ENCODE measurements around the gene ST3GAL5.
"Not testable (repeated sequence)": the region's sequence is repeated elsewhere in the genome, so short reads cannot be mapped to it uniquely, and the experiment has no call there.

The ST3GAL5 gene

DNA sequence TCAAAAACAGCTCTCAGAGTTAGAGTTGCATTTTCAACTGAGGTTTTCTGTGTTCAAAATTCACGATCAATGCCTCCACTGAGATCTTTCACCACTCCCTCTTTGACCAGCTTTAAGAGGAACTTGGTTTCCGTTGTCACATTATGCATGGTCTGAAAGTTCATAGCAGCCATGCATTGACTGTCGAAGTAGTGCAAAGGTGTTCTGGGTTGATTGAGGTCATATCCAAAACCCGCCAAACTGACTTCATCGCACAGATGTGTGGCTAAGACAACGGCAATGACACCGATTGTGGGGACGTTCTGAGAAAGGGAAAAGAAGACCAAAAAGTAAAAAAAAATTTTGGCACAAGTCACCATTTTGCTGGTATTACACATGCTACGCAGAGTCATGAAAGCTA lies 48.7 kb downstream of the ST3GAL5 start:
- H3K27me3 ChIP-seq (ENCODE audit: control insufficient read depth, insufficient read depth, low read length), result no peaks in the 10 kb centered on the region
- H3K4me3 ChIP-seq (ENCODE audit: low read length), result no peak overlapping the region
- no peak overlapping the region for H3K9ac ChIP-seq (ENCODE audit: low read length)
- H3K36me3 ChIP-seq (ENCODE audit: control insufficient read depth, low read depth, low read length), result no peaks in the 10 kb centered on the region
- no peaks in the 10 kb centered on the region for H3K9me3 ChIP-seq (ENCODE audit: control insufficient read depth, low read depth, low read length)
- H3K4me1 ChIP-seq (ENCODE audit: control insufficient read depth, low read depth, low read length), result no peaks in the 10 kb centered on the region
- H3K27ac ChIP-seq (ENCODE audit: low read length), result no peak overlapping the region

DNA sequence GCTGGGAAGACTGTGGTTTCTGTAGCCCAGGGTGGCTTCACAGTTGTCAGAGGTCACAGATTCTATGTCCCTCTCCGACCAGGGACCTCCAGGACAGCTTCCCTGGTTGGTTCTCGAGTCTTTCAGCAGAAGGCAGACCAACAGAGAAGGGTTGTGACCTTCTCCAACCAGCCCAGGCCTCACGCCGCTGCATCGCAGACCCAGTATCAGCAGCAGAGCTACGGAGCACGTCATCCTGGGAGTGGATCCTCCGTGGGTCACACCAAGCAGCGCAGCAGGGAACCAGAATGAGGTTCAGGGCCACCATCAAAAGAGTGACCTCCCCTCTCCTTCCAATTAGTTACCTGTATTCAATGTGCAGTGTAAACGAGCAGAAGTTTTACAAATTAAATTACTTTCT lies 49.3 kb downstream of the ST3GAL5 start:
- Histone ChIP-seq H3K4me1 (ENCODE audit: control insufficient read depth, low read depth, low read length) (no peaks in the 10 kb centered on the region), H3K36me3 (ENCODE audit: control insufficient read depth, low read depth, low read length) (no peaks in the 10 kb centered on the region), H3K27me3 (ENCODE audit: control insufficient read depth, insufficient read depth, low read length) (no peaks in the 10 kb centered on the region), H3K9me3 (ENCODE audit: control insufficient read depth, low read depth, low read length) (no peaks in the 10 kb centered on the region), H3K4me3 (ENCODE audit: low read length) (no peak overlapping the region), H3K9ac (ENCODE audit: low read length) (no peak overlapping the region), H3K27ac (ENCODE audit: low read length) (no peak overlapping the region)

DNA sequence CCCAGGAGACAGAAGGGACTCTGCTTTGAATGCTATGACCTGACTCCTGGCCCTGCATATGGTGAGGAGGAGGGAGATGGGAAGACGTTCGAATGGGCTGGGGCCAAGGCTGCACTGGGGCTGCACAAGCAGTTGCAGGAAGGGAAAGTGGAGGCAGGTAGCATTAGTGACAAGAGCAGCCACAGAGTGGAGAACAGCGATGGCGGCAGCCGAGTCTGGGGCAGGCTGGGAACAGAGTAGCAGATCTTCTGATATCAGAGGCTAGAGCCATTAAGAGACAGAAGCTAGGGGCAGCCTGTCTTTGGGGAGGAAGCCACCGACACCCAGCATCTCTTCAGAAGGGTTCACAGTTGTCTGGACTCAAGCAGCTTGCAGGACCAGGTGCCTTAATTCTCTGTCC lies 50.1 kb downstream of the ST3GAL5 start:
- no peak overlapping the region for H3K27ac ChIP-seq (ENCODE audit: low read length)
- no peaks in the 10 kb centered on the region for H3K27me3 ChIP-seq (ENCODE audit: control insufficient read depth, insufficient read depth, low read length)
- H3K36me3 ChIP-seq (ENCODE audit: control insufficient read depth, low read depth, low read length), result no peaks in the 10 kb centered on the region
- H3K9ac ChIP-seq (ENCODE audit: low read length), result no peak overlapping the region
- no peak overlapping the region for H3K4me3 ChIP-seq (ENCODE audit: low read length)
- no peaks in the 10 kb centered on the region for H3K9me3 ChIP-seq (ENCODE audit: control insufficient read depth, low read depth, low read length)
- H3K4me1 ChIP-seq (ENCODE audit: control insufficient read depth, low read depth, low read length), result no peaks in the 10 kb centered on the region

DNA sequence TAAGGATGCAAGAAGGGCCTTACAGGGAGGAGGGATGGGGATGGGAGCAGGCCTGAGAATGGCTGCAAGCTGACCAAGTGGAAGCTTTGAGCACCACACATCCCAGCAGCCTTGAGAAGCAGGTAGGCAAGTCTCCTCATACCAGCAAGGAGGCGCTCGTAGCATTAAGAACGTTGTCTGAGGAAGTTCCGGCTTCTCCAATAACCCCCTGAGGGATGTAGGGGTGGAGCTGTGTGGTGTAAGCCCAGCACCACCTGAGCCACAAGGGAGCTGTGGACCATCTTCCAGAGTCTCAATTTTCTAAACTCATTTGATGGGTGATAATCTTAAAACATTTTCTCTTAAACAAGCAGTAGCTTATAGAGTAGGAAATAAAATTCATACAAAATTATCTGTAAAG lies 50.6 kb downstream of the ST3GAL5 start:
- no peaks in the 10 kb centered on the region for H3K9me3 ChIP-seq (ENCODE audit: control insufficient read depth, low read depth, low read length)
- H3K27me3 ChIP-seq (ENCODE audit: control insufficient read depth, insufficient read depth, low read length), result no peaks in the 10 kb centered on the region
- no peak overlapping the region for H3K9ac ChIP-seq (ENCODE audit: low read length)
- no peaks in the 10 kb centered on the region for H3K36me3 ChIP-seq (ENCODE audit: control insufficient read depth, low read depth, low read length)
- H3K4me1 ChIP-seq (ENCODE audit: control insufficient read depth, low read depth, low read length), result no peaks in the 10 kb centered on the region
- no peak overlapping the region for H3K4me3 ChIP-seq (ENCODE audit: low read length)
- H3K27ac ChIP-seq (ENCODE audit: low read length), result no peak overlapping the region

DNA sequence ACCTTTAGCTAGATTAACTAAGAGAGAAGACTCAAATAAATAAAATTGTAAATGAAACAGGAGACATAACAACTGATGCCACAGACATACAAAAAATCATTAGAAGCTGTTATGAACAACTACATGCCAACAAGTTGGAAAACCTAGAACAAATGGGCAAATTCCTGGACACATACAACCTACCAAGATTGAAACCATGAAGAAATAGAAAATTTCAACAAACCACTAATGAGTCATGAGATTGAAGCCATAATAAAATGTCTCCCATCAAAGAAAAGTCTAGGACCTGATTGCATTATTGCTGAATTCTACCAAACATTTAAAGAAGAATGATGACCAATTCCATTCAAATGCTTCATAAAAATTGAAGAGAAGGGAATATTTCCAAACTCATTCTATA lies 54.3 kb downstream of the ST3GAL5 start:
- Histone ChIP-seq H3K4me1 (ENCODE audit: control insufficient read depth, low read depth, low read length) (no peaks in the 10 kb centered on the region), H3K27ac (ENCODE audit: low read length) (no peak overlapping the region), H3K9ac (ENCODE audit: low read length) (no peak overlapping the region), H3K9me3 (ENCODE audit: control insufficient read depth, low read depth, low read length) (no peaks in the 10 kb centered on the region), H3K36me3 (ENCODE audit: control insufficient read depth, low read depth, low read length) (no peaks in the 10 kb centered on the region), H3K27me3 (ENCODE audit: control insufficient read depth, insufficient read depth, low read length) (no peaks in the 10 kb centered on the region), H3K4me3 (ENCODE audit: low read length) (no peak overlapping the region)

DNA sequence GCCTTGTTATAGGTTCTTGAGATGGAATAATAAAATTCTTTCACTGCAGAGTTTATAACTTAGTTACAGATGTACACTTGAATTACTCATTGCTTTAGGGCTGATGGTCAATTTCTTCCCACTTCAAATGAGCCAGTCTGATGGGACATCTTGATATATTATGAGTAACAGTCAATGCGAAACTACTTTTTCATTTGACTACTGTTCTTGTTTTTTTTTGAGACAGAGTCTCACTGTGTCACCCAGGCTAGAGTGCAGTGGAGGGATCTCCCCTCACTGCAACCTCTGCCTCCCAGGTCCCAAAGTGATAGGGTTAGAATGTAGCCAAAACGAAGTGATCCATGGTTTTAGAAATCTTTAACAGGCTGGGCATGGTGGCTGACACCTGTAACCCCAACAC lies 57.1 kb downstream of the ST3GAL5 start:
- H3K27ac ChIP-seq (ENCODE audit: low read length), result no peak overlapping the region
- H3K4me3 ChIP-seq (ENCODE audit: low read length), result no peak overlapping the region
- H3K36me3 ChIP-seq (ENCODE audit: control insufficient read depth, low read depth, low read length), result no peaks in the 10 kb centered on the region
- no peak overlapping the region for H3K9ac ChIP-seq (ENCODE audit: low read length)
- H3K4me1 ChIP-seq (ENCODE audit: control insufficient read depth, low read depth, low read length), result peaks cover 10% of the 10 kb centered on the region
- no peaks in the 10 kb centered on the region for H3K9me3 ChIP-seq (ENCODE audit: control insufficient read depth, low read depth, low read length)
- H3K27me3 ChIP-seq (ENCODE audit: control insufficient read depth, insufficient read depth, low read length), result no peaks in the 10 kb centered on the region

DNA sequence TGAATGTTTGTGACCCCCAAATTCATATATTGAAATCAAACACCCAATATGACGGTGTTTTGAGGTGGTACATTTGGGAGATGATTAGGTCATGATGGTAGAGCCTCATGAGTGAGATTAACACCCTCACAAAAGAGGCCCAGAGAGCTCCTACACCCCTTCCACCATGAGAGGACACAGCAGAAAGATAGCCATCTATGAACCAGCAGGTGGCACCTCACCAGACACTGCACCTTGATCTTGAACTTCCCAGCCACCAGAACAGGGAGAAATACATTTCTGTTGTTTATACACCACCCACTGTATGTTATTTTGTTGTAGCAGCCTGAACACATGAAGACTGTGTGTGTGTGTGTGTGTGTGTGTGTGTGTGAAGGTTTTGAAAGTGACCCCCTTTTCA lies 58.1 kb downstream of the ST3GAL5 start:
- peaks cover 10% of the 10 kb centered on the region for H3K4me1 ChIP-seq (ENCODE audit: control insufficient read depth, low read depth, low read length)
- H3K27me3 ChIP-seq (ENCODE audit: control insufficient read depth, insufficient read depth, low read length), result no peaks in the 10 kb centered on the region
- no peaks in the 10 kb centered on the region for H3K9me3 ChIP-seq (ENCODE audit: control insufficient read depth, low read depth, low read length)
- no peak overlapping the region for H3K27ac ChIP-seq (ENCODE audit: low read length)
- no peaks in the 10 kb centered on the region for H3K36me3 ChIP-seq (ENCODE audit: control insufficient read depth, low read depth, low read length)
- no peak overlapping the region for H3K9ac ChIP-seq (ENCODE audit: low read length)
- no peak overlapping the region for H3K4me3 ChIP-seq (ENCODE audit: low read length)

DNA sequence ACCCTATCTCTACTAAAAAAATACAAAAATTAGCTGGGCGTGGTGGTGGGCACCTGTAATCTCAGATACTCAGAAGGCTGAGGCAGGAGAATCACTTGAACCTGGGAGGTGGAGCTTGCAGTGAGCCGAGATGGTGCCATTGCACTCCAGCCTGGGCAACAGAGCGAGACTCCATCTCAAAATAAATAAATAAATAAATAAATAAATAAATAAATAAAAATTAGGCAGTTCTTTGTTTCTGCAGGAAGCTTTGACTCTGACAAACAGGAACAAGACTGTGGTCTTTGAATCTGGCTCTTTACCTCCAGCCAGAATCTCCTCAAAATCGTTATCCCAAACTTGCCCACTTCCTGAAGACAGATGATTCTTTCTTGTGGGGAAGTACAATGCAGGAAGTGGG lies 59.4 kb downstream of the ST3GAL5 start:
- not testable (repeated sequence) for H3K9ac ChIP-seq (ENCODE audit: low read length); H3K36me3 ChIP-seq (ENCODE audit: control insufficient read depth, low read depth, low read length); H3K27ac ChIP-seq (ENCODE audit: low read length); H3K4me1 ChIP-seq (ENCODE audit: control insufficient read depth, low read depth, low read length); H3K9me3 ChIP-seq (ENCODE audit: control insufficient read depth, low read depth, low read length); H3K27me3 ChIP-seq (ENCODE audit: control insufficient read depth, insufficient read depth, low read length); H3K4me3 ChIP-seq (ENCODE audit: low read length)

DNA sequence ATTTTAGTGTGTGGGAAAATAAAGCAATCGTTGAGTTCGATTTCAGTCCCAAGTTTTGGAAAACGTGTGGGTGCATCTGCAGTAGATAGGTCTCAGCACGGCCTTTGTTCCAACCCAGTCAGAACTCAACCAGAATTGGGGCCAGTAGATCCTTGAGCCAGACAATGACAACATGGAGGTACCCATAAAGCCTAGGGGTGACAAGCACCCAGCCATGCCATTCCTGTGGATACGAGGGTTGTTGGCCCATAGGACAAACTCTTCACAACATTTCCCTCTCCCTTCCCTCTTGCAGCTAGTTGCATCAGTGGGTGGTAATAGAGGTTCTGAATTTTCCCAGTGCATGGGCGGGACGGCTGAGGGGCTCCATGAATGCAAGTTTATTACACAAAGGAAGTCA lies 60.1 kb downstream of the ST3GAL5 start:
- Histone ChIP-seq H3K27me3 (ENCODE audit: control insufficient read depth, insufficient read depth, low read length) (no peaks in the 10 kb centered on the region), H3K9me3 (ENCODE audit: control insufficient read depth, low read depth, low read length) (no peaks in the 10 kb centered on the region), H3K4me1 (ENCODE audit: control insufficient read depth, low read depth, low read length) (peaks cover 10% of the 10 kb centered on the region), H3K9ac (ENCODE audit: low read length) (no peak overlapping the region), H3K4me3 (ENCODE audit: low read length) (no peak overlapping the region), H3K36me3 (ENCODE audit: control insufficient read depth, low read depth, low read length) (no peaks in the 10 kb centered on the region), H3K27ac (ENCODE audit: low read length) (no peak overlapping the region)

DNA sequence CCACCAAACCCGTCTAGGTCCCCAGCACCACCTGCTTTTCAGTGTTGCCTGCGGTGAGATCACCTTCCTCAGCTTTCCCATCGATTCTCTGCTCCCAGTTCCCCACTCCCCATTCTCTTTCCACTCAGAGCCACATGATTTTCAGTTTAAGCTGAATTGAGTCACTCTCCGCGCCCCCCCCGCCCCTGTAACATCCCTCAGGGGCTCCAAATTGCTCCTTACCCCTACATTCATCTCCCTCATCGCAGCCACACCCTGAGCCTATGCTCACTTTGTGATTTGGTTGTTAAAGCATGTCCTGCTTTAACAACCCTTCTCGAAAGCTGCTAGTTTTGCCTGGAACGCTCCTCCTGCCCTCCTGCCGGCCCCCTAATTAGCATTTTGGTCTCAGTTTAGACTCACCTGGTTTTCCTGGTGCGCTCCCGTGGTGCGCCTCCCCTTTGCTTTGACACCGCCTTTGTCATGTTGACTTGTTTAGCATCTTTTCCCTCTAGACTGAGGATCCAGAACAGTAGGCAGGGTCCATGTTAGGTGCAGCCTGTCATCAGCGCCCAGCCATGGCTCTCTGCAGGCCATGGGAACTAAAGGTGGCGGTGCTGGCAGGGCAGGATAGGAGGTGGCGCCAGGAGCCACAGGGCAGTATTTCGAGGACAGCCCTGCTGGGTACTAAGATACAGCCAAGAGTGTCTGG lies 60.8 kb downstream of the ST3GAL5 start:
- Histone ChIP-seq H3K9me3 (ENCODE audit: control insufficient read depth, low read depth, low read length) (no peaks in the 10 kb centered on the region), H3K27ac (ENCODE audit: low read length) (no peak overlapping the region), H3K36me3 (ENCODE audit: control insufficient read depth, low read depth, low read length) (no peaks in the 10 kb centered on the region), H3K4me1 (ENCODE audit: control insufficient read depth, low read depth, low read length) (peaks cover 10% of the 10 kb centered on the region), H3K27me3 (ENCODE audit: control insufficient read depth, insufficient read depth, low read length) (no peaks in the 10 kb centered on the region), H3K9ac (ENCODE audit: low read length) (no peak overlapping the region), H3K4me3 (ENCODE audit: low read length) (no peak overlapping the region)

DNA sequence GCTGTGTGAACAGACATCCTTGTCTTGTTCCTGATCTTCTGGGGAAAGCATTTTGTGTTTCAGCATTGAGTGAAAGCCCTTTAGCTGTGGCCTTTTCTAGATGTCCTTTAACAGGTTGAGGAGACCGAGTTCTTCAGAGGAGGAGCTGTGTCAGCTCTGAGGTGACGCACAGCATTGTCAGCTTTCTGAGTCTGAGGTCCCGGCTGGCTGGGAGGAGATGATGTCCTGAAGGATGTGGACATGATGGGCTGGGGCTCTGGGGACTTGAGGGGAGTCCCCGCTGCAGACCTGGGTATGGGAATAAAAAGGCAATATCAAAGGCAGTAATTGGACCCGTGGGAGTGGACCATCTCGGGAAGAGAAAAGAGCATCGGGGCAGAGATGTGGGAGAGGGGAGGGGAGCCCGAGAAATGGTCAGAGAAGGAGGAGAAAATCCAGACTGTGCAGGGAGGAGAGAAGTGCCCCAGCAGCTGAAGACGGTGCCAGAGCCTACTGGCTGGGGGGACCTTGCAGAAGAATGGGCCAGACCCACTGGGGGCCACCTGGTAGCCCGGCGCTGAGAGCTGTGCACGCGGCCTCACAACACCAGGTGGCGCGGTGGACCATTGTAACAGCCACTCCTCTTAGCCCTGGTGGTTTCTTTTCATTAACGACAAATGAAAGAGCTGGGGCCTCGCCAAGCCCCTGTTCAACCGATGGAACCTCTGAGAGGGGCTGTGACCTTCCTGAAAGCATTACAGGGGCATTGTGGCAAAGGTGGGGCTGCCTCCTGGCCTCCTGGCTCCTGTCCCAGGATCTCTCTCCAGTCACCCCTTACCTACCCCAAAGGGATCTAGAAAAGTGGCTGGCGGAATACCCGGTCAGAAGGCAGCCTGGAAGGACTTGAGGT lies 61.6 kb downstream of the ST3GAL5 start:
- H3K4me3 ChIP-seq (ENCODE audit: low read length), result no peak overlapping the region
- no peaks in the 10 kb centered on the region for H3K27me3 ChIP-seq (ENCODE audit: control insufficient read depth, insufficient read depth, low read length)
- H3K4me1 ChIP-seq (ENCODE audit: control insufficient read depth, low read depth, low read length), result peaks cover 10% of the 10 kb centered on the region
- H3K27ac ChIP-seq (ENCODE audit: low read length), result no peak overlapping the region
- no peak overlapping the region for H3K9ac ChIP-seq (ENCODE audit: low read length)
- no peaks in the 10 kb centered on the region for H3K36me3 ChIP-seq (ENCODE audit: control insufficient read depth, low read depth, low read length)
- H3K9me3 ChIP-seq (ENCODE audit: control insufficient read depth, low read depth, low read length), result no peaks in the 10 kb centered on the region

DNA sequence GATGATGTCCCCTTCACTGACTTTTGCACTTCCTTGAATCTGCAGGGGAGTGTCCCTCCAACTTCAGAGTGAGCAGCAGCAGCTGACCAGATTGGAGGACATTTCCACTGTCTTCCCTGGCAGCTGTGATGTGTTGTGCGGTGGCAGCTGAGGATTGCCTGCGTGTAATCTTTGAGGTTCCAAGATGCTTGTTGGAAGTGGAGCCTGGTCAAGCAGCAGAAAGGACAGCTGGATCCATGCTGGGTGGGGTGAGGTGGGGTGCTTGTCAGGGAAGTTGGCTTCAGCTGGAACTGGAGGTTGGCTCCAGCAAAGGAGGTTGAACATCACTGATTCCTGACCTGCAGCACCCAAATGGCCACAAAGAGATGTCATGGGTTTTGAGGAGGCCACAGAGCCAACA lies 64.8 kb downstream of the ST3GAL5 start:
- Histone ChIP-seq H3K9ac (ENCODE audit: low read length) (no peak overlapping the region), H3K27me3 (ENCODE audit: control insufficient read depth, insufficient read depth, low read length) (no peaks in the 10 kb centered on the region), H3K36me3 (ENCODE audit: control insufficient read depth, low read depth, low read length) (no peaks in the 10 kb centered on the region), H3K27ac (ENCODE audit: low read length) (no peak overlapping the region), H3K4me1 (ENCODE audit: control insufficient read depth, low read depth, low read length) (peaks cover 10% of the 10 kb centered on the region), H3K9me3 (ENCODE audit: control insufficient read depth, low read depth, low read length) (no peaks in the 10 kb centered on the region), H3K4me3 (ENCODE audit: low read length) (no peak overlapping the region)

Data from iPS-18a (cell line).